IMR-90 (cell line): Measurements from ENCODE around the gene B4GALNT1. TPM values are rescaled to one million over a fixed set of nuclear protein-coding genes. Genes with fewer than 3 reads are reported as not detected.

ENCODE experiments used
- ATAC-seq: fragments of 200-7000 bp; cut with Tn5 transposase; 2 replicates; pipeline ENCODE4 v1.9.1; 2020; ENCODE audit warnings: low read depth, mild to moderate bottlenecking, moderate library complexity
- BruUV-seq: library from RNA; stranded (reverse); fragments of 400-500 nt; replicated peaks from 2 replicates; lab custom pipeline; 2021; lab: Mats Ljungman, UMichigan
- CTCF ChIA-PET: fragments of 300-600 bp; formaldehyde crosslinking; extraction: SDS; loops from one replicate; lab custom pipeline; 2021; ENCODE audit warnings: antibody characterized with exemption; lab: Yijun Ruan, JAX
- POLR2A ChIA-PET: fragments of 300-600 bp; sonication (Branson Sonifier 250); formaldehyde crosslinking; loops from one replicate; lab custom pipeline; 2022; ENCODE audit warnings: antibody characterized with exemption; ENCODE audit not compliant: unreplicated experiment; lab: Charles Lee
- DNase-seq: peaks from one replicate; pipeline ENCODE4 v3.0.0; 2013
- H2AFZ ChIP-seq: replicated peaks from 2 replicates; pipeline ENCODE3; 2013; ENCODE audit warnings: low read length, mild to moderate bottlenecking; ENCODE audit not compliant: poor library complexity
- H2AK5ac ChIP-seq: 2 replicates; pipeline ENCODE4 v1.6.1; 2013; ENCODE audit warnings: low read depth, low read length, inconsistent platforms
- H2AK9ac ChIP-seq: replicated peaks from 2 replicates; pipeline ENCODE3; 2013; ENCODE audit warnings: mild to moderate bottlenecking, low read depth, low read length, moderate library complexity; ENCODE audit not compliant: poor library complexity
- H2BK120ac ChIP-seq: 2 replicates; pipeline ENCODE4 v1.6.1; 2013; ENCODE audit warnings: low read depth, low read length, inconsistent platforms
- H2BK15ac ChIP-seq: 3 replicates; pipeline ENCODE4 v1.6.1; 2013; ENCODE audit warnings: low read depth, low read length, inconsistent platforms
- H2BK20ac ChIP-seq: 2 replicates; pipeline ENCODE4 v1.6.1; 2013; ENCODE audit warnings: low read depth, mild to moderate bottlenecking, inconsistent platforms, low read length, moderate library complexity
- H2BK5ac ChIP-seq: 2 replicates; pipeline ENCODE4 v1.6.1; 2013; ENCODE audit warnings: mild to moderate bottlenecking, low read depth, low read length, inconsistent platforms; ENCODE audit not compliant: poor library complexity, severe bottlenecking
- H3K14ac ChIP-seq: replicated peaks from 2 replicates; pipeline ENCODE4 v1.6.1; 2013; ENCODE audit warnings: low read depth, low read length, inconsistent platforms
- H3K18ac ChIP-seq: 2 replicates; pipeline ENCODE4 v1.6.1; 2013; ENCODE audit warnings: low read depth, low read length, control low read depth
- H3K23ac ChIP-seq: 2 replicates; pipeline ENCODE4 v1.6.1; 2013; ENCODE audit warnings: low read depth, low read length, inconsistent platforms
- H3K27ac ChIP-seq: 2 replicates; pipeline ENCODE4 v1.5.1; 2013; ENCODE audit warnings: mild to moderate bottlenecking, control low read depth, low read length; ENCODE audit not compliant: insufficient read depth
- H3K27me3 ChIP-seq: 2 replicates; pipeline ENCODE4 v1.6.1; 2013; ENCODE audit warnings: low read length; ENCODE audit not compliant: control insufficient read depth, insufficient read depth
- H3K36me3 ChIP-seq: 2 replicates; pipeline ENCODE4 v1.6.1; 2013; ENCODE audit warnings: low read length, mixed read lengths; ENCODE audit not compliant: control insufficient read depth, insufficient read depth
- H3K4ac ChIP-seq: 2 replicates; pipeline ENCODE4 v1.6.1; 2013; ENCODE audit warnings: low read depth, low read length, inconsistent platforms
- H3K4me1 ChIP-seq: 2 replicates; pipeline ENCODE4 v1.6.1; 2013; ENCODE audit warnings: low read length, mixed read lengths; ENCODE audit not compliant: control insufficient read depth, insufficient read depth
- H3K4me2 ChIP-seq: 2 replicates; pipeline ENCODE4 v1.6.1; 2013; ENCODE audit warnings: low read depth, mild to moderate bottlenecking, control low read depth, low read length, moderate library complexity
- H3K4me3 ChIP-seq: 2 replicates; pipeline ENCODE4 v1.5.1; 2013; ENCODE audit warnings: low read depth, mild to moderate bottlenecking, control low read depth, low read length, moderate library complexity; ENCODE audit not compliant: insufficient read depth
- H3K56ac ChIP-seq: 2 replicates; pipeline ENCODE4 v1.6.1; 2013; ENCODE audit warnings: low read length, inconsistent platforms; ENCODE audit not compliant: insufficient read depth; ENCODE audit errors: extremely low read depth
- H3K79me1 ChIP-seq, 2 experiments: 2 replicates each; pipeline ENCODE4 v1.6.1; 2013; ENCODE audit warnings: low read length in 2 of 2, inconsistent platforms in 1 of 2, low read depth in 1 of 2
- H3K9ac ChIP-seq: 2 replicates; pipeline ENCODE4 v1.6.1; 2013; ENCODE audit warnings: low read depth, low read length, control low read depth
- H3K9me1 ChIP-seq: 2 replicates; pipeline ENCODE4 v1.6.1; 2013; ENCODE audit warnings: low read length, inconsistent platforms; ENCODE audit not compliant: insufficient read depth
- H3K9me3 ChIP-seq: 2 replicates; pipeline ENCODE4 v1.6.1; 2013; ENCODE audit warnings: low read length; ENCODE audit not compliant: control insufficient read depth, insufficient read depth
- H4K20me1 ChIP-seq: 2 replicates; pipeline ENCODE4 v1.6.1; 2013; ENCODE audit warnings: low read length, inconsistent platforms; ENCODE audit not compliant: insufficient read depth
- H4K5ac ChIP-seq: 2 replicates; pipeline ENCODE4 v1.6.1; 2013; ENCODE audit warnings: mild to moderate bottlenecking, low read depth, low read length, control low read depth
- H4K8ac ChIP-seq, 2 experiments: 2 replicates each; pipeline ENCODE4 v1.6.1; 2013; ENCODE audit warnings: low read depth in 2 of 2, low read length in 2 of 2, control low read depth in 1 of 2, inconsistent platforms in 1 of 2
- H4K91ac ChIP-seq: 2 replicates; pipeline ENCODE4 v1.6.1; 2013; ENCODE audit warnings: low read depth, low read length, inconsistent platforms; ENCODE audit not compliant: insufficient read depth
- NFE2L2 ChIP-seq: fragments of 150-350 bp; IDR thresholded peaks from 2 replicates; pipeline ENCODE4 v1.6.1; 2016; ENCODE audit warnings: low read depth, mild to moderate bottlenecking, low read length
- RFX5 ChIP-seq: IDR thresholded peaks from 2 replicates; pipeline ENCODE4 v1.8.0; 2012; ENCODE audit warnings: low read depth, mild to moderate bottlenecking, low read length, moderate library complexity
- SMC3 ChIP-seq: fragments of 150-350 bp; IDR thresholded peaks from 2 replicates; pipeline ENCODE4 v1.6.1; 2016; ENCODE audit warnings: low read depth, mild to moderate bottlenecking, antibody characterized with exemption, low read length, moderate library complexity
- WGBS, 2 experiments: methylation state at CpG; one replicate each; pipeline versions ENCODE4 v1.1.5 to v1.1.7; 2013; ENCODE audit warnings: missing lambda C conversion rate in 2 of 2; ENCODE audit not compliant: insufficient read length in 1 of 2; ENCODE audit errors: extremely low coverage in 2 of 2; 5-methylcytosine and 5-hydroxymethylcytosine counted together
- dilution Hi-C: fragments of 300-500 bp; cut with HindIII; formaldehyde crosslinking; loops from one replicate; pipeline ENCODE4 v1.14.3; 2018; ENCODE audit warnings: low sequenced_read_pairs; ENCODE audit not compliant: unreplicated experiment
- in situ Hi-C: fragments of 300-500 bp; cut with MboI; formaldehyde crosslinking; loops from 3 replicates; pipeline ENCODE4 v1.14.3; 2019; ENCODE audit warnings: low sequenced_read_pairs, inconsistent platforms, mixed read lengths
- intact Hi-C: fragments of 100-400 bp; cut with micrococcal nuclease; formaldehyde crosslinking; loops from 2 replicates; pipeline ENCODE4 v1.10.0; 2022
- polyA plus RNA-seq, 3 experiments: library from polyadenylated mRNA; depleted of rRNA; stranded (reverse); fragments of >200 nt; gene quantifications; 2 replicates each; pipeline ENCODE4 v1.2.3, GENCODE V29; 2012; ENCODE audit warnings: low replicate concordance in 1 of 3
- total RNA-seq: library from RNA; depleted of rRNA; stranded (reverse); fragments of >200 nt; gene quantifications from 2 replicates; pipeline ENCODE4 v1.2.3, GENCODE V29; 2012

B4GALNT1 gene
- total and polyA plus RNA-seq, 2 of the 4 experiments (the other 2 are of a cell fraction), result 0.18 to 0.62 TPM

DNA sequence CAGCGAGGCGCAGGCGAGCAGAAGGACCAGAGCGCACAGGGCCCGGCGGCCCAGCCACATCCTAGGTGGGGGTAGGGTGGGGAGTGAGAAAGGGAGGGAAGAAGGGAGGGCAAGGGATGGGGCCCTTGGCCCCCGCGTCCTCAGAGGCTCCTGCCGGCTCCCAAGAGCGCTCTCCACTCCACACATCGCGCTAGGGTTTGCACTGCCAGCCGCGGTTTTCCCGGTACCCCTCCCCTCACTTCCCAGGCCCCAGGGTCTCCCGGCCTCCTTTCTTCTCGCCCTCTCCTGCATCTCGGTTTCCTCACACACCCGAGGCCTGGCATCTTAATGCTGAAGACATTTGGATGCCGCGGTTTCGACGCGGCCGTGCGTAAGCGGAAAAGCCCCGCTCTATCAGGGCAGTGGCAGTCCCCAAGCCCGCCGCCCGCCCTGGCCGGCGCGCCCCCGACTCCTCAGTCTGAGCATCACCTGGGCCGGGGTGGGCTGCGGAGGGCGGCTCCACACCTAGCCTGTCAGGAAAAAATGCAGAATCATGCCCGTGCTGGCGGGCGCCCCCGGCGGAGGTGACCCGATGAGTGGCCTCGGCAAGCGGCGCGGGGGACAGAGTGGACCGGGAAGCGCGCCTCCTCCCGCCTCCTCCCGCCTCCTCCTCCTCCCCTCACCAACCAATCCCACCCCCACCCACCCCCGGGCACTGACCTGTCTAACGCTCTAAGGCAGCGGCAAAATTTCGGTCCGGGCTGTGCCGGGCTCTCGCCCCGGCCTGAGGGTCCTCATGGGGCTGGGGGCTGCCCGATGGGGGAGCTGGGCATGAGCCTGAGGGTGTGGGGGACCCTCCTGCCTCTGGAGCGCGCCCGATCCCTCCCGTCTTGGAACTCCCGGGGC lies 686 bp downstream of the B4GALNT1 start:
- intact Hi-C loops (loop anchor here (2.0 kb wide), 1 partner anchor 60 kb away; no protein-coding TSS in a partner anchor), in situ Hi-C loops (no loop called here), dilution Hi-C loops (no loop called here)
- peaks cover 2% of the 10 kb centered on the region; the same call in 1 of the 2 replicates for H3K4me1 ChIP-seq
- no peak overlapping the region for H2BK5ac ChIP-seq
- no peak overlapping the region for H3K56ac ChIP-seq
- peak; percentile 58 for ATAC-seq
- no peaks in the 10 kb centered on the region for H3K79me1 ChIP-seq
- H3K36me3 ChIP-seq, result no peaks in the 10 kb centered on the region
- no peaks in the 10 kb centered on the region for H3K9me1 ChIP-seq
- H2AK5ac ChIP-seq, result no peak overlapping the region
- H3K14ac ChIP-seq, result no peak overlapping the region
- H2BK120ac ChIP-seq, result no peak overlapping the region
- TF ChIP-seq SMC3 (no peak), NFE2L2 (no peak), RFX5 (no peak)
- H3K4me3 ChIP-seq, result peak overlapping the region; percentile 43
- H4K8ac ChIP-seq, result no peak overlapping the region
- no peak overlapping the region for H2BK20ac ChIP-seq
- no peak overlapping the region for H3K18ac ChIP-seq
- no TSS peak for BruUV-seq
- no peak overlapping the region for H3K4ac ChIP-seq
- H3K4me2 ChIP-seq, result peak overlapping the region; percentile 81
- WGBS, 2 experiments, result 0% methylated on average over 16 of the region's 67 CpGs; no CpG with 5 or more reads in 1 of the 2 experiments
- ChIA-PET POLR2A (no interaction called here), CTCF (interaction anchor here (0.6 to 1.5 kb wide), 13 partner anchors 11 to 117 kb away, joined by 3 to 11 read pairs (median 3); partner anchors contain the start of gene PIP4K2C)
- no peak overlapping the region for H3K9ac ChIP-seq
- no peak overlapping the region for H2BK15ac ChIP-seq
- no peak overlapping the region for H4K91ac ChIP-seq
- no peak overlapping the region for H4K5ac ChIP-seq
- peaks cover 47% of the 10 kb centered on the region for H3K27me3 ChIP-seq
- no peak overlapping the region for H3K23ac ChIP-seq
- H2AK9ac ChIP-seq, result peak overlapping the region; percentile 63
- H4K20me1 ChIP-seq, result no peaks in the 10 kb centered on the region; the same call in 1 of the 2 replicates
- no peaks in the 10 kb centered on the region for H3K9me3 ChIP-seq
- H2AFZ ChIP-seq, result peak overlapping the region; percentile 92
- no peak for DNase-seq
- H3K27ac ChIP-seq, result no peak overlapping the region
